GM19238 (cell line): ENCODE results near the gene PNMA1.

Experiments used
- DNase-seq: peaks from one replicate; pipeline ENCODE4 v3.0.0; 2011; ENCODE audit warnings: low spot score; ENCODE audit not compliant: insufficient read length

Gene PNMA1

GRCh38 chr14:73750531-73750901 lies 36.3 kb upstream of the PNMA1 start:
- DNase-seq = no peak

- DNase-seq = no peak
Observed at GRCh38 chr14:73749706-73750530, 35.7 kb upstream of the PNMA1 start.

DNA sequence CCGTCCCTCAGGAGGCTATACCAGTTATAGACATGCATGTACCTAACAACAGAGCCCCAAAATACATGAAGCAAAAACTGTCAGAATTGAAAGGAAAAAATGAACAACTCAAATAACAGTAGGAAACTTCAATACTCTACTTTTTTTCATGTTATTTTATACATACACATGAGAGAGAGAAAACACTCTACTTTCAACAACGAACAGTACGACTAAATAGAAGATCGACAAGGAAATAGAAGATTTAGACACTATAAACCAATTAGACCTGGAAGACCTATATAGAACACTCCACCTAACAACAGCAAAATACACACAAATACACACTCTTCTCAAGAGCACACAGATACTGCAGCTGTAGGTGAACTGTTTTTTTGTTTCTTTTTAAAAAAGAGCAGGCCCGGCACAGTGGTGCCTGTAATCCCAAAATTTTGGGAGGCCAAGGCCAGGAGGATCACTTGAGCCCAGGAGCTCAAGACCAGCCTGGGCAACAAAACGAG lies 34.7 kb upstream of the PNMA1 start:
- no peak for DNase-seq

GRCh38 chr14:73747379-73748211 lies 33.4 kb upstream of the PNMA1 start:
- no peak for DNase-seq

- no peak for DNase-seq
Observed at GRCh38 chr14:73746520-73747378, 32.6 kb upstream of the PNMA1 start.

DNA sequence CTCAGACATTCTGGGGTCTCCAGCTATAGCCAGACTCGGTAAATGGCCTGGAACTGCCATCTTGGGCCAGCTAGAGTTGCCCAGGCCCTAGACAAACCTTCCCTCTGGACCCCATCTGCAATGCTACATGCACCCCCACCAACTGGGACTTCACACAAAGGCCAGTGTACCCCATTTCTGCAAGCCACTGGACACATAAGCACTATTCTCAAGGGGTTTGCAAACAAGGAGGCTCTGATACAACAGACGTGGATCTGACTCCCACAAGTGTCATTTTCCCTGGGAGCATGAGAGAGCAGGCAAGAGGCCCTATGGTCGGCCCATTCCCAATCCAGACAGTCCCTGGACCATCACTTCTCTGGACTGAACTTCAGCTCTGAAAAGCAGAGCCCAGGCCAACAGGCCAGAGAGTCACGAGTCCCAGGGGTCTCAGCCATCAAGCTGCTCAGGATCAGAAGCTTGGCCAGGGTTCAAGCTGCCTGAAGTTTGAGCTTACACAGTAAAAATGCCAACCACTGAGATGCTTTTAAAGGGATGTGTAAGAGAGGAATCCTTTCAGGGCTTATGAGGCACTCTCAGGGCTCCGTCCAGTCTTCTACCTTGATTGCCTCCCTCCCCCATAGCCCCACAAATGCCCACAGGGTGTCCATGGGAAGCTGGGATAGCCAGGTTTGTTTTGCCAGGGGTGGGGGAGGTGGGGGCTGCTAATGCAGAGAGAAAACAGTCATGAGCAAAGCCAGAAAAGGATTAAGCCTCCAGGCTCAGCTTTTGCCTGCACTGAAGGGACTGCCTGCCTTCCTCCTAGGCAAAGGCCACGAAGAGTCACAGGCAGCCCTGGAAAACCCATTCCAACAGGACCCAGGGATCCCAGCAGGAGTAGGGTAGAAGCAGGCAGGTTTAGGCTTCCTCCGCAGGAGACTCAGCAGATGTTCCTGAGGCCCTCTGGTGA lies 31.7 kb upstream of the PNMA1 start:
- no peak for DNase-seq

DNA sequence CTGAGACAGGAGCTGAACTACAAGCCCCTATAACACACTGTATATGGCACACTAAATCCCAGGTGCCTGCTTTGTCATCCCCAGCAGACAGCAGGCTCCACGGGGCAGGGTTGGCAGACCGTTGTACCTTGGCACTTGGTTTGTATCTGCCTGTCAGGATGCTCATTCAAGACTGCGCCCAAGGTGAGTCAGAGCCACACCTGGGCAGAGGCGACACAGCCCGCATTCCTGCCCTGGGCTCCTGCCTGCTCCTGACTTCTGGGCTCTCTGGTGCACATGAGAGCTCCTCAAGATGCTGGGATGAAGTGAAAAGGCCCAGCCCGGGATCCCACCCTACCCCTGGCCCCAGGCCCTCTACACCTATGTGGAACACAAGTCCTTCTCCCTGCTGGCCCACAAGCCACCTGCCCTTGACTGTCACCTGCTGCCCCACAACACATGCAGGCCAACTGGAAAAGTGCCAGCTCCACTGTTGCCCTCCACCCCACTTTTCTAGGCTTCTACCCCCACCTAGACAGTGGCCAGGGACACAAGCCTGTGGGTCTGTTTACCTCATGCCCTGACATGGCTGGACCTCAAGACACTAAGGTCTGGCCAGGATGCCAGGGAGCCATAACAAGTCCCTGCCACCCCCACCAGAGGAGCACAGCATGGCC lies 30.8 kb upstream of the PNMA1 start:
- DNase-seq = no peak

DNA sequence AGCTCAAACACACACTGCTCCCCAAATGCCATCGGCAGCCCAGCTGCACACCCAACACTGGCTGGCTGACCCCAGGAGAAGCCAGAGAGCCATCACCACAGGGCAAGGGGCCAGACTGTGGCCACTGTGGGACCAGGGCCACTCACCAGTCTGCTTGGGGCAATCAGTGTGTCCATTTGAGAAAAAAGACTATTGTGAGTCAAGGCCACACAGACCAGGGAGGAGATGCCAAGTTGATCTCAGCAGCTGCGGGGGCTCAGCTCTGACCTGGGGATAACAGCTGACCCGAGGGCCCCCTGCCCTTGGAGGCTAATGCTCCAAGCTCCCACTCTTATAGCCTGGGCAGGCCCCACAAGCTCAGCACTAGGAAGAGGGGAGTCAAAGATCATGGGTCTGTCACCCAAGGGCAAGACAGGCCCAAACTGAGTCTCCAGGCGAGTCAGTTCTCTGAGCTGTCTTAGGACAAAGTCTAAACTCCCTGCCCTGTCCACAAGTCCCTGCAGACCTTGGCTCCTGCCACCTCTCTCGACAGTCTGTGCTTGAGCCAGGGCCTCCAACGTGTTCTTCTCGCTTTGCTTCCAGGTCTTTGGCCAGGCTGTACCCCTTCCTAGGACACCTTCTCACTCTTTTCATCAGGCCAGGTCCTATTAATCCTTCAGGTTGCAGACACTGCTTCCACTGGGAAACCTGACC lies 30.1 kb upstream of the PNMA1 start:
- DNase-seq = no peak

DNA sequence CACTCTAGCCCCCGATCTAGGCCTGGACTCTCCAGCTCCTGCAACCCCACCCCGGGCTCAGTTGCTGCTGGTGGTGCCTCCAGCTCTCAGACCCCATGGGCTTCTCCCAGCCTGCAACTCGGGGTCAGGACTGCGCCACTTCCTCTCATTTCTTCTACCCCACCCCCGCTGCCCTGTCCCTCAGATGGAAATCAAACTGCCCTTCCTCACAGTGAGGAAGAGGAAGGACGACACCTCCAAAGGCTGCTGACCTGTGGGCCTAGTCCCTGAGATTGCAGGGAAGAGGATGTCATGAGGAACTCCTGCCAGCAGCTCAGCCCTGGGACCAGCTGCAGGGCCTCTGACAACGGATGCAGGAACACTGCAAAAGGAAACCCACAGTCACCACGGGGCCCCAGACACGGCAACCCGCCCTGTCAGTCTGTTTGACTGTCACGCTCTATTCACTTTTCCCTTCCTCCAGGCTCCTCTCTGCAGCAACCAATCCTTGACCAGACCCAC lies 29.3 kb upstream of the PNMA1 start:
- peak; percentile 73 for DNase-seq

DNA sequence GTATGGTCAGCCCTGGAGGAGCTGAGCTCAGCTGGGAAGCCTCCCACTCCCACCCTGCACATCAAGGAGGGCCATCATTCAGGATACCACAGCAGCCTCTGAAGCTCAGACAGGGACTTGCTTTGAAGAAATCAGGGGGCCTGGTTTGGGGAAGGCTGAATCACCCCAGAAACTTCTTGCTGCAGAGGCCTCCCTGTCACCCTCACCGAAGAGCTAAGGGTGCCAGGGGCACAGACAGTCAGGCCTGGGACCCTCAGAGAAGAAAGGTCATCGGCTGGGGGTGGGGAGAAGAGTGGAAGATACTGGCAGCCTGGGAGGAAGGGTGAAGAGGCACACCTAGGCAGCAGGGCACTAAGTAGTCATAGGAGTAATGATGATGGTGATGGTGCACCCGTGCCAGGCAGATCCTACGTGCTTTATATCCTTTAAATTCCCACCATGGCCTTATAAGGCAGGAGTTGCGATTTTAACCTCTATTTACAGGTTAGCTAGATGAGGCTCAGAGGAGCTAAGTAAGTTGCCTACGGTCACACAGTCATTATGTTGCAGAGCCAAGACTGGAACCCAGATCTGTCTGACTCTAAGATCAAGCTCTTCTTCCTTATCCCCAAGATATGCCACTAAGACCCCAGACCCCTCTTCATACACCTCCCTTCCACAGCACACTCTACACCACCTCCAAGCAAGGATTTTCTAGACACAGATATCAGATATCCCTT lies 28.5 kb upstream of the PNMA1 start:
- no peak for DNase-seq

GRCh38 chr14:73741876-73742519 lies 27.8 kb upstream of the PNMA1 start:
- no peak for DNase-seq

- peak; percentile 70 for DNase-seq
Observed at GRCh38 chr14:73741386-73741875, 27.2 kb upstream of the PNMA1 start.

GRCh38 chr14:73740618-73741326 lies 26.6 kb upstream of the PNMA1 start:
- no peak for DNase-seq

- DNase-seq = no peak
Observed at GRCh38 chr14:73739899-73740617, 25.9 kb upstream of the PNMA1 start.

DNA sequence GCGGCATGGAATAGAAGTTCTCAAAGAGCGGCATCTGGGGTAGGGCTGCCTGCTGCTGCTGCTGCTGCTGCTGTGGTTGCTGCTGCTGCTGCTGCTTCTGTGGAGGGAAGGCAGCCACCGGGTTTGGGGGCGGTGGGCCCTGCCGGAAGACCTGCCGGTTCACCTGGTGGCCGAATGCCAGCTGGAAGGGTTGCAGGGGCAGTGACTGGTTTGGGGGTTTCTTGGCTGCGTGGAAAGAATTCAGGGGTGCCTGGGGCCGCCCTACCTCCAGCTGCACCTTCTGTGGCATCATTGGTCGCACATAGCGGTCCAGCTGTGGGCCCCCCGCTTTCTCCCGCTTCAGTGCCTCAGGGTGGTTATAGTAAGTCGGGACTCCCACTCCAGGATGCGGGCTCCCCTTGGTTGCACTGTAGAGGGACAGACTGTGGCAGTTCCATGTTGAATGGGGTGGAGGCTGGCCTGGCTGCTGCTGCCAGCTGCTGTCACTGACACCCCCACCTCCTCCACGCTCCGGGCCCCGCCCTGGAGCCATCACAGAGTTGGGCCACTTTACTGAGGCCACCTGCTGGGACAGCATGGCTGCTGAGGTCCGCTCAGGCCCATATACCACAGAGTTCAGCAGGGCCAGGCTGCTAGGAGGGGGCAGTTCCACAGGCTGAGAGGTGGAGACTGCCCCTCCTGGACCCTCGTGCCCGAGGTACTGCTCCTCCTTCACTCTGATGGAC lies 25.2 kb upstream of the PNMA1 start:
- DNase-seq = no peak
